HepG2 (cell line): ENCODE results near the gene DAG1.

ENCODE experiments used
- CBFB ChIP-seq: sonication (generic); formaldehyde crosslinking; IDR thresholded peaks from 2 replicates; pipeline ENCODE4 v1.4.0; 2020; ENCODE audit warnings: missing genetic modification reagents
- ZNF329 ChIP-seq: sonication (generic); formaldehyde crosslinking; IDR thresholded peaks from 2 replicates; pipeline ENCODE4 v1.9.0; 2021; ENCODE audit warnings: low read depth, mild to moderate bottlenecking, missing genetic modification reagents
- ZNF883 ChIP-seq: sonication (generic); formaldehyde crosslinking; IDR thresholded peaks from 2 replicates; pipeline ENCODE4 v1.5.1; 2020; ENCODE audit warnings: mild to moderate bottlenecking, missing genetic modification reagents; ENCODE audit errors: not compliant biosample characterization

DNA sequence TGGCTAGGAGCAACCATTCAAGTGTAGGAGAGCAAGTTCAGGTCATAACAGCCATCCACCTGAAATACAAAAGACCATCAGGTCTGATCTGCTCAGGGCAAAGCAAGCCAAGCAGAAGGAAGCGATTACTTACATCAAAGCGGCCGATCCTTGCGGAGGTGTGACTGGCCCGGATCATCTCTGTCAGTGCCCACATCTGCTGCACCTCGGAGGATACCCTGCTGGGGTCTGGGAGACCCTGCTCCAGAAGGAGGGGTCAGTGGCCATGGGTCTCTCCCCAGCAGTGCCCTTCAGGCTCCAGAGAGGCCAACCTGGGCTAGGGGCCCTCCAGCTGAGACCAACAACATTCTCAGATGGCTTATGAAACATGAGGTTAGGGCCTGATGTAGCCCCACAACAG lies 45.3 kb upstream of the DAG1 start:
- TF ChIP-seq CBFB (CRISPR knock-in tag), result no peak
- TF ChIP-seq ZNF883, result no peak
- no peak for TF ChIP-seq ZNF329 (CRISPR knock-in tag)
